ENCODE measurements around the gene CDK11A. TPM values are rescaled to one million over a fixed set of nuclear protein-coding genes. Genes with fewer than 3 reads are reported as not detected.
"Not testable (repeated sequence)": the region's sequence is repeated elsewhere in the genome, so short reads cannot be mapped to it uniquely, and the experiment has no call there.

Gene CDK11A
- total RNA-seq, 2 donors from 2014 or later: 56.3 to 56.7 TPM

DNA sequence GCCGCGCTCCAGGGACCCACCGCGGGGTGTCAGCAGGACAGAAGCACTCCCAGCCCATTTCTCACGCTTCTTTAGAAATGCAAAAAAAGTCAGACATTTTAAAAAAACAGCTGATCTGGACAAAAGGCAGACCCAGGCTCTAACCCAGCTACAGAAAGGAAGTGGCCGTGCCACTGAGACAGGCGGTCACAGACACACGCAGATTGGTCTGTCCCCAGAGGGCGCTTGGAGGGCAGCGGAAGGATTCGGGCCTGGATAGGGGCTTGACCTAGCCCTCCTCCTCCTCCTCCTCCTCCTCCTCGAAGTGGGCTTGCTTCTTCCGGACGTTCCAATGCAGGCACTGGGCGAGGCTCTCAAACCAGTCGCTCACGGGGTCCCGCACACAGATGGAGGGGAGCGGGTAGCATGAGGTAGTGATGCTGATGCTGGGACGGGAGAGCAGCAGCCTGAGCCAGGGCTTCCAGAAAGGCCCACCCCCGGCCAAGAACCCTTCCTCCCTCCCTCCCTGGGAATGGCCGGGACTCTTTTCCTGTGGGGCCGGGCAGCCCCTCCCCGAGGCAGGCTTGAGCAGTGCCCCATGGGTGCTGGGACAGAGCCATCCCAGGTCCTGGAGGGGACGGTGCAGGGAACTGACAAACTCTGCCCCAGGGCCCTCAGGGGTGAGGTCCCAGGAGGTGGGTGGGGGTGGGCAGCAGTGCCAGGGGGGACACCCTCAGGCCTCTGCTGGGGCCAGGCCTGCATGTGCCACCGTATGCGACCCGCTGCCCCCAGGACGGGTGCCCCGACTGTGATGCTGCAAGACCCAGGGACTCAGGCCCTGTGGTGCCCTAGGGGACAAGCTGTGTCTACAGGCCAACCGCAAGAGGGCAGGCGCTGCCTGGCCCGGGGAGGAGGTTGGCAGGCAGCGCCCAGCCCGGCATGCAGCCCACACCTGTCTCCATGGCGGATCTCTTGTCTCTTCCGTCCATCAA is 28.8 kb upstream of the CDK11A start:
- ATAC-seq (ENCODE audit: insufficient number of reproducible peaks, low FRiP score, low read depth) (no peak), DNase-seq (ENCODE audit: low spot score) (no peak)
- H3K9me3 ChIP-seq: no peaks in the 10 kb centered on the region
- no peak overlapping the region for H3K4me3 ChIP-seq
- no peak overlapping the region for H3K27ac ChIP-seq
- TF ChIP-seq, protein P1, sequence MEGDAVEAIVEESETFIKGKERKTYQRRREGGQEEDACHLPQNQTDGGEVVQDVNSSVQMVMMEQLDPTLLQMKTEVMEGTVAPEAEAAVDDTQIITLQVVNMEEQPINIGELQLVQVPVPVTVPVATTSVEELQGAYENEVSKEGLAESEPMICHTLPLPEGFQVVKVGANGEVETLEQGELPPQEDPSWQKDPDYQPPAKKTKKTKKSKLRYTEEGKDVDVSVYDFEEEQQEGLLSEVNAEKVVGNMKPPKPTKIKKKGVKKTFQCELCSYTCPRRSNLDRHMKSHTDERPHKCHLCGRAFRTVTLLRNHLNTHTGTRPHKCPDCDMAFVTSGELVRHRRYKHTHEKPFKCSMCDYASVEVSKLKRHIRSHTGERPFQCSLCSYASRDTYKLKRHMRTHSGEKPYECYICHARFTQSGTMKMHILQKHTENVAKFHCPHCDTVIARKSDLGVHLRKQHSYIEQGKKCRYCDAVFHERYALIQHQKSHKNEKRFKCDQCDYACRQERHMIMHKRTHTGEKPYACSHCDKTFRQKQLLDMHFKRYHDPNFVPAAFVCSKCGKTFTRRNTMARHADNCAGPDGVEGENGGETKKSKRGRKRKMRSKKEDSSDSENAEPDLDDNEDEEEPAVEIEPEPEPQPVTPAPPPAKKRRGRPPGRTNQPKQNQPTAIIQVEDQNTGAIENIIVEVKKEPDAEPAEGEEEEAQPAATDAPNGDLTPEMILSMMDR (IDR thresholded peaks at IDR 0.05): no peak
- peaks cover 48% of the 10 kb centered on the region for H3K36me3 ChIP-seq
- no peaks in the 10 kb centered on the region for H3K27me3 ChIP-seq (replicated peaks; ENCODE audit: insufficient read depth)
- H3K4me1 ChIP-seq (ENCODE audit: control insufficient read depth in 1 of 2, low read depth in 2 of 2): no peaks in the 10 kb centered on the region

DNA sequence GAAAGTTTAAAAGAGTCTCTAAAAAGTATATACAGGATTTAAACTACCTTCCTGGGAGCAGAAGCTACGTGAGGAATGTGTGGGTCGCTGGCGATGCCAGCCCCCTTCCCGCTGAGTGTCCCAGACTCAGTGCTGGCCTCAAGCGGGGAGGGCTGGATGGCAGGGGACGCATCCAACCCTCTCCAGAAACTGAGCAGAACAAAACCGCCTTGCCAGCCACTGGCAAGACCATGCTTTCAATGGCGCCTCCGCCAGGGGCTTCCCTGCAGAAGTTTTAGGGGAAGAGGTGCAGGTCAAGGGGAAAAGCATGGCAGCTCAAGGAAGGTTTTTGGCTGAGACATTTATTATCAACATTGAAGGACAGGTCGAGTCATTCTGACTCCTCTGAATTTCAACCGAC is 28.0 kb upstream of the CDK11A start:
- DNase-seq (ENCODE audit: low spot score) (no peak), ATAC-seq (ENCODE audit: insufficient number of reproducible peaks, low FRiP score, low read depth) (no peak)
- H3K9me3 ChIP-seq: no peaks in the 10 kb centered on the region
- no peak overlapping the region for H3K4me3 ChIP-seq
- no peak overlapping the region for H3K27ac ChIP-seq
- peaks cover 44% of the 10 kb centered on the region for H3K36me3 ChIP-seq
- TF ChIP-seq, protein P1 (IDR thresholded peaks at IDR 0.05): no peak
- H3K27me3 ChIP-seq (replicated peaks; ENCODE audit: insufficient read depth): no peaks in the 10 kb centered on the region
- H3K4me1 ChIP-seq (ENCODE audit: control insufficient read depth in 1 of 2, low read depth in 2 of 2): no peaks in the 10 kb centered on the region

DNA sequence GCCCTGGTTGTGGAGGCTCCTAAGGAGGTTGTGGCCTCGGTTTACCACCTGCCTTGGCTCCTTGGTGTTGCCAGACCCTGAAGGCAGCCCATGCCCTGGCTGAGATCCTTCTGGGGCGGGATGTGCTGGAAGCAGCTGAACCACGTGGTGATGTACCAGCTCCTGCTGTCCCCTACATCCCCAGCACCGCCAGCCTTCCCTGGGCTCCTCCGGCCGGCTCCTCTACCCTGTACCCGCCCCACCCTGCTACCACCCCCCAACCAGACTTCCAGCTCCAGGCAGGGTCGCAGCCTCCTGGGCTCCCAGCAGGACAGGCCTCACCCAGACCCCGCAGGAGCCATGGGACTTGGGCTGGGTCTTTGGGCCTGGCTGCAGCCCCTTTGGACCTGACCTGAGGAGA is 25.8 kb upstream of the CDK11A start:
- H3K9me3 ChIP-seq; DNase-seq (ENCODE audit: low spot score); H3K4me3 ChIP-seq; H3K27me3 ChIP-seq (replicated peaks; ENCODE audit: insufficient read depth); ATAC-seq (ENCODE audit: insufficient number of reproducible peaks, low FRiP score, low read depth); H3K27ac ChIP-seq; H3K4me1 ChIP-seq (ENCODE audit: control insufficient read depth in 1 of 2, low read depth in 2 of 2): not testable (repeated sequence)
- peaks cover 25% of the 10 kb centered on the region for H3K36me3 ChIP-seq

DNA sequence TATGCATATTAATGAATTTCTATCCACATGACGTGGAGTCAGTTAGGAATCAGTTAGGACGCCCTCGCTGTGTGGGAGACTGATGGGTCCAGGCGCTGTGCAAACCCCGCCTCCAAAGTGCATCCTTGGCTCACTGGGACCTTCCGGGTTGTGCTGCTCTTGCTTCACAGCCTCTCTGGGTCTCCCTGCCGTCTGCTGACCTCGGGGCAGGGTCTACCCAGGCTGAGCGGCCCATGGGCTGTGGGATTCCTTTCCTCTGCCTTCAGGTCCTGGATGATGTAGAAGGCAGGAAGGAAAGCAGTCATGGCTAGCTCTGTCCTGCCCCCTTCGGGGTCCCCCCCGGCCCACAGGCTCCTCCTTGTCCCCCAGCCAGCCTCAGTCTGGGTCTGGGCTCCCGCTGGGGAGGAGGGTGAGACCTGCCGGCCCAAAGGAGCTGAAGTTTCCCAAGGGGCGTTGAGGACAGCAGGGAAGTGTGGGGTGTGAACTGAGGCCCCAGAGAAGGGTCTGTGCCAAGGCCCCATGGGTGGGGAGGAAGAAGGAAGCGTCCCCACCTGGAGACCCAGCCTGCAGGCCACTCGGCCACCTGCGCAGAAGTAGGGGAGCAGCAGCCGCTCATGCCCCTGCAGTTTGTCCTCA is 24.6 kb upstream of the CDK11A start:
- TF ChIP-seq, protein P1 (IDR thresholded peaks at IDR 0.05): no peak
- Histone ChIP-seq H3K27ac (no peak overlapping the region), H3K9me3 (no peaks in the 10 kb centered on the region), H3K4me1 (ENCODE audit: control insufficient read depth in 1 of 2, low read depth in 2 of 2) (no peaks in the 10 kb centered on the region), H3K36me3 (peaks cover 13% of the 10 kb centered on the region), H3K27me3 (replicated peaks; ENCODE audit: insufficient read depth) (no peaks in the 10 kb centered on the region), H3K4me3 (no peak overlapping the region)
- ATAC-seq (ENCODE audit: insufficient number of reproducible peaks, low FRiP score, low read depth) (no peak), DNase-seq (ENCODE audit: low spot score) (no peak)

DNA sequence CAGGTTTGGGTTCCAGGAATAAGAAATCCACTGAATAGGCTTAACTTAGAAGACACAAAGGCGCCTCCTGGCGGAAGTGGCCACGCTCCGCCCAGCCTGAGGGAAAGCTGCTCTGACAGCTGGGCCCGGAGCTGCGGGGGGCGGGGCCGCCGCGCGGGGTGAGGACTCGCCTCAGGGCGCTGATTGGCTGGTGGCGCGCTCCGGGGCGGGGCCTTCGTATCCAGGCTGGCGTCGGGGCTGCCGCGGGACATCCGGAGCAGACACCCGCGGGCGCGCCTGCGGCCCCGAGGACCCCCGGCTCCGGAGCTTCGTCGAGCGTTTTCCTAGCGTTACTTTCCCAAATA is 22.4 kb upstream of the CDK11A start:
- not testable (repeated sequence) for H3K27me3 ChIP-seq (replicated peaks; ENCODE audit: insufficient read depth); H3K4me3 ChIP-seq; H3K9me3 ChIP-seq; H3K4me1 ChIP-seq (ENCODE audit: control insufficient read depth in 1 of 2, low read depth in 2 of 2); H3K36me3 ChIP-seq; DNase-seq (ENCODE audit: low spot score)
- peak overlapping the region; percentile 41 to 78 for H3K27ac ChIP-seq
- peak; percentile 89 for ATAC-seq (ENCODE audit: insufficient number of reproducible peaks, low FRiP score, low read depth)

DNA sequence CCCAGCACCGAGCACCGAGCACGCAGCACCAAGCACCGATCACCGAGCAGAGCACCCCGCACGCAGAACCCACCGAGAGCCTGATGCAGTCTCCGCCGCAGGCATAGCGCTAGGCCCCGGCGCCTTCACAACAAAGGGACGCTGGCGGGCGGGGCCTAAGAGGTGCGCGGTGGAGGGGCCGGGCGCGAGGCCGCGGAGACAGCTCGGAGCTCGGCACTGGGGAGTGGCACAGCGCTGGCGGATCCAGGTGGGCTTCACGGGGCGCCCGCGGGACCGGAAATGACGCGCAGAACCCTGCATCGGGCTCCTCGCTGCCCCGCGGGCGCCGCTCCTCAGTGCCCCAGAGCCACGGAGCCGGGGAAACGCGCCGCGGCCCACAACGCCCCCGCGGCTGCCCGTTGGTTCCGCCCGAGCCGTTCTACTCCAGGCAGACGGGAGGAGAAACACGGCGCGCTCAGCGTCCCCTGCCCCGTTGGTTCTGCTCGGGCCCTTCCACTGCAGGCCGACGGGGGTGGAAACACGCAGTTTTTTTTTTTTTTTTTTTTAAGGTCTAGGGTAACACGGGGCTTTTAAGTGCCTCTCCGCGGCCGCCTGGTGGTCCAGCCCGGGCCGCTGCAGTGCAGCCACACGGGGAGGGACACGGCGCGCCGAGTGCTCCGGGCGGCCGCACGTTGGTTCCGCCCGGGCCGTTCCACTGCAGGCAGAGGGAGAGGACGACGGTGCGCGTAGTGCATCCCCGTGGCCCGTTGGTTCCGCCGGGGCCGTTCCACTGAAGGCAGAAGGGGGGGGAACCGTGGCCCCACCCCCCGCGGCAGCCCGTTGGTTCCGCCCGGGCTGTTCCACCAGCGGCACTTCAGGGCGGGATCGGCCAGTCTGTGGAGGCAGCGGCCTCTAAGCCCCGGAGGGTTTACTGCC is 21.8 kb upstream of the CDK11A start:
- peak overlapping the region; percentile 41 to 78 for H3K27ac ChIP-seq
- not testable (repeated sequence) for H3K9me3 ChIP-seq; H3K36me3 ChIP-seq; H3K4me1 ChIP-seq (ENCODE audit: control insufficient read depth in 1 of 2, low read depth in 2 of 2); H3K4me3 ChIP-seq; H3K27me3 ChIP-seq (replicated peaks; ENCODE audit: insufficient read depth); DNase-seq (ENCODE audit: low spot score)
- peak; percentile 67 for ATAC-seq (ENCODE audit: insufficient number of reproducible peaks, low FRiP score, low read depth)

DNA sequence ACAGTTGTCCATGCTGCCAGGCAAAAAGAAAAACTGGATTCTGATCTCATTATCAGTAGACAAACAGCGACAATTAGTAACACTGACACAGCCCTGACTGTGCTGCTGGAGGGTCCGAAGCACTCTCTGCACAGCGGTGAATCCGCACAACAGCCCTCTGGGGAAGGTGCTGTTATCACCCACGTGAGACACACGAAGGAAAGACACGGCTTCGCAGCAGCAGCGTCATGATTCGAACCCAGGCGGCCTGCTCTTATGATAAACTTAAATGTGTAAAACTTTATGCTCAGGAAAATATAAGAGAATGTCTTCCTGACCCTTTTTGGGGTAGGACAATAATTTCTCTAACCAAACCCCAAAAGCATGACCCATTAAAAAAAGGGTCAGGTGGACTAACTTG is 18.4 kb upstream of the CDK11A start:
- not testable (repeated sequence) for H3K27me3 ChIP-seq (replicated peaks; ENCODE audit: insufficient read depth); DNase-seq (ENCODE audit: low spot score); ATAC-seq (ENCODE audit: insufficient number of reproducible peaks, low FRiP score, low read depth); H3K36me3 ChIP-seq; H3K4me1 ChIP-seq (ENCODE audit: control insufficient read depth in 1 of 2, low read depth in 2 of 2); H3K4me3 ChIP-seq; H3K27ac ChIP-seq; H3K9me3 ChIP-seq

DNA sequence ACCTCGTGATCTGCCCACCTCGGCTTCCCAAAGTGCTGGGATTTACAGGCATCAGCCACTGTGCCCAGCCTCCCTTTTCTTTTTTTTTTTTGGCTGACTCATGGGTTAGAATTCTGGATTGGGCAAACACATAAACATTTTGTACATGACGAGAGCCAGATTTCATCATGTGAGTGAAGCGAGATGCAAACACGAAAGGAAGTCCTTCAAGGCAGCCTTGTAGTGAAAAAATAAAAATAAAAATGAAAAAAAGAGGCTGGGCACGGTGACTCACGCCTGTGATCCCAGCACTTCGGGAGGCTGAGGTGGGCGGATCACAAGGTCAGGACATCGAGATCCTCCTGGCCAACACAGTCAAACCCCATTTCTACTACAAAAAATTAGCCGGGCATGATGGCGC is 16.9 kb upstream of the CDK11A start:
- not testable (repeated sequence) for H3K9me3 ChIP-seq; H3K4me3 ChIP-seq; H3K27me3 ChIP-seq (replicated peaks; ENCODE audit: insufficient read depth); H3K36me3 ChIP-seq; H3K4me1 ChIP-seq (ENCODE audit: control insufficient read depth in 1 of 2, low read depth in 2 of 2); DNase-seq (ENCODE audit: low spot score)
- peak overlapping the region in 1 of 2 donors; percentile 63 for H3K27ac ChIP-seq
- ATAC-seq (ENCODE audit: insufficient number of reproducible peaks, low FRiP score, low read depth): peak; percentile 81

DNA sequence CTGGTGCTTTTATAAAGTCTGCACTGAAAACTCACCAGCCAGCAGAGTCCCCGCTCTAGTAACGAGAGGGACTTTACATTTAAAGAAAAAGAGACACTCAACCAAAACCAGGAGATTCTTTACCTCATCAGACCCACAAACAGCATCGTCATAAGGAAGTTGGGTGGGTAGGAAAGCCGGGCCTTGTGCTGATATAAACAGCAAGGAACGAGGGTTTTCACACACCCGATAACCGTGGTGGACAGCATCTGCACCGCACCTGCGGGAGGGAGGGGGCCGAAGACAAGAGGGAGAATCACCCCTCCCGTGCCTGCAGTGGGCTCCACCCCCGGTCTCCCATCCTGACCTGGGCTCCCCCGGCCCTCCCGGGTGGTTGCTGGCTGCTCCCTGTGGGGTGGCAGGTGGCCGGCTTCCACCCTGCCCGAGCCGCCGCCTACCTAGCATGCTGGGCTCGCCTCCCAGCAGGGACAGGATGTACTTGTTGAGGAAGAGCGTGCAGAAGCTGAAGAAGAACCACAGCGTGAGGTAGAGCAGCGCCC is 14.7 kb upstream of the CDK11A start:
- not testable (repeated sequence) for H3K4me1 ChIP-seq (ENCODE audit: control insufficient read depth in 1 of 2, low read depth in 2 of 2); H3K27me3 ChIP-seq (replicated peaks; ENCODE audit: insufficient read depth); H3K27ac ChIP-seq; ATAC-seq (ENCODE audit: insufficient number of reproducible peaks, low FRiP score, low read depth); H3K4me3 ChIP-seq; H3K9me3 ChIP-seq; DNase-seq (ENCODE audit: low spot score); H3K36me3 ChIP-seq

Data from thoracic aorta (tissue), 2 donors.